CD4-positive, alpha-beta T cell treated with Interleukin-12 subunit alpha and Interleukin-12 subunit beta, for 1 hour (primary cell): ENCODE data around the gene SPSB1.
"Not testable (repeated sequence)": the region's sequence is repeated elsewhere in the genome, so short reads cannot be mapped to it uniquely, and the experiment has no call there.

Experiments
- DNase-seq: peaks from one replicate; pipeline ENCODE4 v3.0.0-alpha.2; 2020

SPSB1 gene

GRCh38 chr1:9369964-9370788 lies 77.5 kb downstream of the SPSB1 start:
- no peak for DNase-seq

GRCh38 chr1:9371391-9371935 lies 78.8 kb downstream of the SPSB1 start:
- no peak for DNase-seq

GRCh38 chr1:9371951-9372350 lies 79.3 kb downstream of the SPSB1 start:
- DNase-seq: no peak

GRCh38 chr1:9373619-9374018 lies 80.9 kb downstream of the SPSB1 start:
- DNase-seq: no peak

GRCh38 chr1:9374748-9375341 lies 82.2 kb downstream of the SPSB1 start:
- no peak for DNase-seq

GRCh38 chr1:9375912-9376311 lies 83.2 kb downstream of the SPSB1 start:
- no peak for DNase-seq

GRCh38 chr1:9376430-9376829 lies 83.7 kb downstream of the SPSB1 start:
- no peak for DNase-seq

- DNase-seq: no peak
These were observed 84.2 kb downstream of the SPSB1 start for GRCh38 chr1:9376886-9377333.

- no peak for DNase-seq
These were observed 86.1 kb downstream of the SPSB1 start for GRCh38 chr1:9378801-9379200.

GRCh38 chr1:9380711-9381110 lies 88.0 kb downstream of the SPSB1 start:
- DNase-seq: no peak

GRCh38 chr1:9382643-9383491 lies 90.2 kb downstream of the SPSB1 start:
- DNase-seq: no peak

GRCh38 chr1:9384128-9384527 lies 91.4 kb downstream of the SPSB1 start:
- DNase-seq: no peak

GRCh38 chr1:9384751-9385245 lies 92.1 kb downstream of the SPSB1 start:
- DNase-seq: no peak

GRCh38 chr1:9385392-9385791 lies 92.7 kb downstream of the SPSB1 start:
- DNase-seq: not testable (repeated sequence)

GRCh38 chr1:9385801-9386573 lies 93.3 kb downstream of the SPSB1 start:
- no peak for DNase-seq

- no peak for DNase-seq
These were observed 95.9 kb downstream of the SPSB1 start for GRCh38 chr1:9388335-9389180.

- DNase-seq: no peak
These were observed 97.3 kb downstream of the SPSB1 start for GRCh38 chr1:9389968-9390367.

GRCh38 chr1:9391620-9392019 lies 98.9 kb downstream of the SPSB1 start:
- DNase-seq: no peak

GRCh38 chr1:9394010-9394409 lies 101.3 kb downstream of the SPSB1 start:
- DNase-seq: no peak

GRCh38 chr1:9395018-9395417 lies 102.3 kb downstream of the SPSB1 start:
- no peak for DNase-seq

GRCh38 chr1:9397047-9397446 lies 104.4 kb downstream of the SPSB1 start:
- no peak for DNase-seq
